Mesenchymal stem cell (in vitro differentiated cells and primary cell): ENCODE measurements around the gene FAM174C.

Experiments used
- DNase-seq: peaks from one replicate; pipeline ENCODE4 v3.0.0-alpha.2; 2013
- H2AFZ ChIP-seq: one replicate; pipeline ENCODE4 v1.6.1; 2013; ENCODE audit warnings: low read depth, mild to moderate bottlenecking, control low read depth, inconsistent platforms, low read length, moderate library complexity
- H2AK5ac ChIP-seq: 2 replicates; pipeline ENCODE4 v1.6.1; 2013; ENCODE audit warnings: low read length, moderate library complexity, mild to moderate bottlenecking, inconsistent platforms; ENCODE audit not compliant: severe bottlenecking
- H2BK120ac ChIP-seq: one replicate; pipeline ENCODE4 v1.6.1; 2013; ENCODE audit warnings: low read depth, mild to moderate bottlenecking, inconsistent platforms, low read length, moderate library complexity
- H2BK12ac ChIP-seq, 2 experiments: one replicate each; pipeline ENCODE4 v1.6.1; 2013; ENCODE audit warnings: inconsistent platforms in 2 of 2, low read length in 2 of 2, mild to moderate bottlenecking in 2 of 2, moderate library complexity in 2 of 2, control low read depth in 1 of 2
- H2BK15ac ChIP-seq: one replicate; pipeline ENCODE4 v1.6.1; 2013; ENCODE audit warnings: mild to moderate bottlenecking, low read depth, inconsistent platforms; ENCODE audit not compliant: poor library complexity, severe bottlenecking
- H2BK5ac ChIP-seq: 2 replicates; pipeline ENCODE4 v1.6.1; 2013; ENCODE audit warnings: low read depth, mild to moderate bottlenecking, low read length, control low read depth, inconsistent platforms; ENCODE audit not compliant: poor library complexity, severe bottlenecking
- H3K14ac ChIP-seq, 2 experiments: one replicate each; pipeline ENCODE4 v1.6.1; 2013; ENCODE audit warnings: inconsistent platforms in 2 of 2, low read length in 2 of 2, control low read depth in 1 of 2, mild to moderate bottlenecking in 1 of 2, moderate library complexity in 1 of 2
- H3K18ac ChIP-seq, 2 experiments: one replicate each; pipeline ENCODE4 v1.6.1; 2013; ENCODE audit warnings: inconsistent platforms in 2 of 2, low read length in 2 of 2, control low read depth in 1 of 2, low read depth in 1 of 2, mild to moderate bottlenecking in 1 of 2
- H3K23ac ChIP-seq, 2 experiments: one replicate each; pipeline ENCODE4 v1.6.1; 2013; ENCODE audit warnings: inconsistent platforms in 2 of 2, low read length in 2 of 2, mild to moderate bottlenecking in 2 of 2, moderate library complexity in 2 of 2, control low read depth in 1 of 2
- H3K27ac ChIP-seq: 2 replicates; pipeline ENCODE4 v1.5.1; 2013; ENCODE audit warnings: mild to moderate bottlenecking, moderate library complexity, low read length, control low read depth, inconsistent platforms; ENCODE audit not compliant: poor library complexity, severe bottlenecking
- H3K27me3 ChIP-seq, 2 experiments: 2 replicates each; pipeline versions ENCODE4 v1.6.1 to v1.7.0; 2013; ENCODE audit warnings: low read length in 2 of 2, mild to moderate bottlenecking in 2 of 2, moderate library complexity in 2 of 2, control low read depth in 1 of 2, inconsistent platforms in 1 of 2; ENCODE audit not compliant: control insufficient read depth in 1 of 2, insufficient read depth in 1 of 2
- H3K36me3 ChIP-seq, 2 experiments: 2 replicates each; pipeline versions ENCODE4 v1.6.1 to v1.7.0; 2013; ENCODE audit warnings: low read length in 2 of 2, control low read depth in 1 of 2, inconsistent platforms in 1 of 2, low read depth in 1 of 2, mild to moderate bottlenecking in 1 of 2; ENCODE audit not compliant: insufficient read depth in 2 of 2, control insufficient read depth in 1 of 2
- H3K4ac ChIP-seq, 2 experiments: one replicate each; pipeline ENCODE4 v1.6.1; 2013; ENCODE audit warnings: inconsistent platforms in 2 of 2, low read length in 2 of 2, mild to moderate bottlenecking in 2 of 2, moderate library complexity in 2 of 2, control low read depth in 1 of 2, low read depth in 1 of 2
- H3K4me1 ChIP-seq: 2 replicates; pipeline ENCODE4 v1.6.1; 2013; ENCODE audit warnings: low read depth, low read length, control low read depth; ENCODE audit not compliant: control insufficient read depth, insufficient read depth
- H3K4me2 ChIP-seq: 2 replicates; pipeline ENCODE4 v1.6.1; 2013; ENCODE audit warnings: low read length, mild to moderate bottlenecking, inconsistent platforms; ENCODE audit not compliant: poor library complexity, severe bottlenecking
- H3K4me3 ChIP-seq, 2 experiments: 2 replicates each; pipeline versions ENCODE4 v1.5.1 to v1.7.0; 2013; ENCODE audit warnings: low read length in 2 of 2, mild to moderate bottlenecking in 2 of 2, control low read depth in 1 of 2, low read depth in 1 of 2; ENCODE audit not compliant: insufficient read depth in 1 of 2
- H3K79me1 ChIP-seq: replicated peaks from 2 replicates; pipeline ENCODE4 v1.6.1; 2013; ENCODE audit warnings: mild to moderate bottlenecking, control low read depth, low read length, inconsistent platforms; ENCODE audit not compliant: poor library complexity, severe bottlenecking
- H3K9ac ChIP-seq: 2 replicates; pipeline ENCODE4 v1.7.0; 2013; ENCODE audit warnings: mild to moderate bottlenecking, low read length, moderate library complexity
- H3K9me3 ChIP-seq: 2 replicates; pipeline ENCODE4 v1.7.0; 2013; ENCODE audit warnings: mild to moderate bottlenecking, low read length; ENCODE audit not compliant: control insufficient read depth
- H4K8ac ChIP-seq: one replicate; pipeline ENCODE4 v1.6.1; 2013; ENCODE audit warnings: inconsistent platforms, mild to moderate bottlenecking, low read length, moderate library complexity
- H4K91ac ChIP-seq: one replicate; pipeline ENCODE4 v1.6.1; 2013; ENCODE audit warnings: mild to moderate bottlenecking, low read length, inconsistent platforms
- WGBS: methylation state at CpG from one replicate; pipeline ENCODE4 v1.1.7; 2013; ENCODE audit warnings: mixed read lengths; 5-methylcytosine and 5-hydroxymethylcytosine counted together

FAM174C gene

DNA sequence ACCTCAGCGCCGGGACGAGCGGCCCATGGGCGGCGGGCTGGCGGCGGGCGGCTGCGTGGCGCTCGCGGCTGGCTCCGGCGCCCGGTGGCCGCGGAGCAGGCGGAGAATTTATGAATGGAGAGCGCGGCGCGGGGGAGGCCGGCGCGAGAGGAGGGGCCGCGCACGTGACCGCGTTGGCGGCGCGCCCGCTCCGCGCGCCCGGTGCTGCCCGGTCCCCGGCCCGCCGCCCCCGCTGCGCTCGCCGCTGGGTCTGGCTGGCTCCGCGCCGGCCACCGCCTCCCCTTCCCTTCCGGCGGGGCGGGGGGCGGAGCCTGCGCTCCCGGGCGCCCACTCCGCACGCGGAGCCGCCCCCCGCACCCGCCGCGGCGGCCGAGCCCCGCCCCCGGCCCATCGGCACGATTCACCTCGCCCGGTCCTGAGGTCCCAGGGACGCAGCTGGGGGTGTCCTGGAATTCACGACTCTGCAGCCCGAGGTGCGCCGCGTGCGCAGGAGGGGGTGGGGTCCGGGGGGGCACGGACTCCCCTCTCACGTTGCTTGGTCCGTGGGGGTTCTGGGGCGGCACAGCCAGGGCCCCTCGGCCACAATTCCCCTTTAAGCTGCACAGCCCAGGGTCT lies 37.5 kb upstream of the FAM174C start, which contains the start of gene CBARP:
Gene CBARP, minus strand, starts transcription at position 252 of the 615 bp plus-strand sequence. CDS start 1,905 bp downstream, outside the sequence.
- peaks cover 46% of the 10 kb centered on the region for H3K4me1 ChIP-seq
- H2BK120ac ChIP-seq: peak within 1 kb of the TSS; percentile 24
- peak within 1 kb of the TSS; percentile 60 for H2BK15ac ChIP-seq
- no peak within 1 kb of the TSS for H2AK5ac ChIP-seq
- peak within 1 kb of the TSS; percentile 78 to 81 for H3K4me3 ChIP-seq
- H2BK5ac ChIP-seq: no peak within 1 kb of the TSS
- no peak for DNase-seq
- H3K23ac ChIP-seq: peak within 1 kb of the TSS in 1 of 2 experiments; percentile 90
- peak within 1 kb of the TSS; percentile 96 for H3K4me2 ChIP-seq
- peaks cover 32% of the 10 kb centered on the region for H3K79me1 ChIP-seq
- no peak within 1 kb of the TSS for H3K27ac ChIP-seq
- WGBS: under 1% methylated on average over 38 of the region's 87 CpGs
- peak within 1 kb of the TSS; percentile 15 to 90 for H3K14ac ChIP-seq
- H3K9ac ChIP-seq: peak within 1 kb of the TSS; percentile 80
- peak within 1 kb of the TSS; percentile 85 for H4K91ac ChIP-seq
- H3K36me3 ChIP-seq: peaks cover 16 to 36% of the 10 kb centered on the region in 2 experiments
- peak within 1 kb of the TSS; percentile 50 for H4K8ac ChIP-seq
- H3K9me3 ChIP-seq: no peaks in the 10 kb centered on the region
- peak within 1 kb of the TSS; percentile 24 to 83 for H2BK12ac ChIP-seq
- H2AFZ ChIP-seq: peak within 1 kb of the TSS; percentile 72
- peak within 1 kb of the TSS; percentile 41 to 92 for H3K4ac ChIP-seq
- peak within 1 kb of the TSS; percentile 48 to 97 for H3K18ac ChIP-seq
- H3K27me3 ChIP-seq: no peaks in the 10 kb centered on the region

- H3K9me3 ChIP-seq: no peaks in the 10 kb centered on the region
- no peak for DNase-seq
- peak overlapping the region in 1 of 2 experiments; percentile 71 for H2BK12ac ChIP-seq
- H3K18ac ChIP-seq: peak overlapping the region in 1 of 2 experiments; percentile 54
- WGBS: 76% methylated on average over 34 of the region's 34 CpGs
- H2BK15ac ChIP-seq: no peak overlapping the region
- H3K79me1 ChIP-seq: peaks cover 25% of the 10 kb centered on the region
- peaks cover 43% of the 10 kb centered on the region for H3K4me1 ChIP-seq
- peak overlapping the region; percentile 64 to 78 for H3K4me3 ChIP-seq
- H2AFZ ChIP-seq: no peak overlapping the region
- H4K8ac ChIP-seq: no peak overlapping the region
- peak overlapping the region in 1 of 2 experiments; percentile 4 for H3K14ac ChIP-seq
- no peak overlapping the region for H2BK5ac ChIP-seq
- peak overlapping the region in 1 of 2 experiments; percentile 0 for H3K23ac ChIP-seq
- peak overlapping the region; percentile 2 to 17 for H3K4ac ChIP-seq
- no peak overlapping the region for H3K27ac ChIP-seq
- H3K36me3 ChIP-seq: peaks cover 16 to 30% of the 10 kb centered on the region in 2 experiments
- H2AK5ac ChIP-seq: no peak overlapping the region
- peak overlapping the region; percentile 96 for H3K4me2 ChIP-seq
- no peak overlapping the region for H2BK120ac ChIP-seq
- no peak overlapping the region for H4K91ac ChIP-seq
- peak overlapping the region; percentile 51 for H3K9ac ChIP-seq
- no peaks in the 10 kb centered on the region for H3K27me3 ChIP-seq
These were observed 36.7 kb upstream of the FAM174C start for GRCh38 chr19:1238369-1239303.

GRCh38 chr19:1239420-1239795 lies 35.9 kb upstream of the FAM174C start:
- Histone ChIP-seq H2AK5ac (no peak overlapping the region), H3K9ac (peak overlapping the region; percentile 83), H4K91ac (peak overlapping the region; percentile 93), H3K18ac (peak overlapping the region in 1 of 2 experiments; percentile 91), H4K8ac (peak overlapping the region; percentile 94), H3K4me3 (no peak overlapping the region), H3K23ac (no peak overlapping the region), H2BK12ac (peak overlapping the region in 1 of 2 experiments; percentile 28), H3K27me3 (no peaks in the 10 kb centered on the region), H3K4me2 (no peak overlapping the region), H3K9me3 (no peaks in the 10 kb centered on the region), H3K36me3 (peaks cover 14 to 29% of the 10 kb centered on the region in 2 experiments), H2BK15ac (no peak overlapping the region), H2BK120ac (peak overlapping the region; percentile 42), H3K14ac (no peak overlapping the region), H2BK5ac (no peak overlapping the region), H3K4me1 (peaks cover 50% of the 10 kb centered on the region), H3K79me1 (peaks cover 25% of the 10 kb centered on the region), H3K4ac (peak overlapping the region; percentile 57 to 75), H2AFZ (no peak overlapping the region), H3K27ac (no peak overlapping the region)
- DNase-seq: no peak
- WGBS: 85% methylated on average over 11 of the region's 11 CpGs
